Sigmoid colon (tissue), 7 donors: ENCODE results near the gene KRT73. TPM values are rescaled to one million over a fixed set of nuclear protein-coding genes. Genes with fewer than 3 reads are reported as not detected.

ENCODE experiments used
- DNase-seq: peaks from one replicate; pipeline ENCODE4 v3.0.0-alpha.2; 2019
- H3K27ac ChIP-seq, 4 donors: fragments of 200-600 bp; sonication (generic); one replicate each; pipeline ENCODE4 v1.5.1; 2016 to 2019; ENCODE audit warnings: mild to moderate bottlenecking in 1 of 4
- H3K27me3 ChIP-seq, 3 donors: fragments of 200-600 bp; sonication (generic); one replicate each; pipeline ENCODE4 v1.5.1; 2019; ENCODE audit warnings: mild to moderate bottlenecking in 1 of 3
- H3K36me3 ChIP-seq, 4 donors: fragments of 200-600 bp; sonication (generic); one replicate each; pipeline ENCODE4 v1.5.1; 2016 to 2019
- H3K4me1 ChIP-seq, 4 donors: fragments of 200-600 bp; sonication (generic); one replicate each; pipeline ENCODE4 v1.5.1; 2017 to 2019
- H3K4me3 ChIP-seq, 4 donors: fragments of 200-600 bp; sonication (generic); one replicate each; pipeline ENCODE4 v1.5.1; 2017 to 2019; ENCODE audit warnings: mild to moderate bottlenecking in 2 of 4, moderate library complexity in 1 of 4
- H3K9me3 ChIP-seq, 4 donors: fragments of 200-600 bp in 3 of 4; sonication (generic) in 3 of 4; one replicate each; pipeline versions ENCODE4 v1.5.1 to v1.6.1; 2013 to 2019
- EP300 ChIP-seq, 4 donors: sonication (generic); formaldehyde crosslinking; IDR thresholded peaks; one replicate each; pipeline ENCODE4 v1.6.1; 2017; ENCODE audit warnings: antibody characterized with exemption in 4 of 4
- POLR2A ChIP-seq, 2 donors: fragments of 450-650 bp; IDR thresholded peaks; one replicate each; pipeline ENCODE4 v1.6.1; 2016; ENCODE audit warnings: antibody characterized with exemption in 2 of 2, mild to moderate bottlenecking in 2 of 2, moderate library complexity in 2 of 2
- POLR2AphosphoS5 ChIP-seq, 4 donors: sonication (generic); formaldehyde crosslinking; IDR thresholded peaks; one replicate each; pipeline ENCODE4 v1.6.1; 2017; ENCODE audit warnings: antibody characterized with exemption in 4 of 4
- WGBS, 2 donors: extraction: QIAGEN DNeasy Blood & Tissue Kit; methylation state at CpG; one replicate each; pipeline ENCODE4 v1.1.7; 2013; 5-methylcytosine and 5-hydroxymethylcytosine counted together
- intact Hi-C: fragments of 100-400 bp; cut with DNase I; formaldehyde crosslinking; loops from one replicate; pipeline ENCODE4 v1.15.1; 2023
- polyA plus RNA-seq, 3 donors: library from polyadenylated mRNA; stranded (reverse); fragments of 200-250 nt; gene quantifications; one replicate each; pipeline ENCODE4 v1.2.3, GENCODE V29; 2013
- total RNA-seq, 4 donors: library from RNA; depleted of rRNA; stranded (reverse); fragments of >200 nt; gene quantifications; one replicate each; pipeline ENCODE4 v1.1.0, GENCODE V29; 2016
- TF ChIP-seq, protein P1 (sequence below), 4 experiments: fragments of 450-650 bp in 3 of 4; fragments of 200-600 bp in 1 of 4; IDR thresholded peaks; one replicate each; pipeline ENCODE4 v1.5.1; 2016 to 2019; ENCODE audit warnings: antibody characterized with exemption in 4 of 4, mild to moderate bottlenecking in 3 of 4, moderate library complexity in 2 of 4
- donor health status: healthy with polysubstance abuse.
- donor health status: Bipolar disorder and iron deficiency.
- donor health status: healthy.

The KRT73 gene
- total and polyA plus RNA-seq, 7 donors: 0.73 TPM; not detected in 6

GRCh38 chr12:52558781-52559445, 59.4 kb downstream of the KRT73 start:
- intact Hi-C loops: no loop called here
- whole genome bisulfite sequencing, 2 donors: 65 to 73% methylated on average over 8 of the region's 8 CpGs

More at GRCh38 chr12:52558781-52559445, 59.4 kb downstream of the KRT73 start:
- Histone ChIP-seq H3K36me3 (no peaks in the 10 kb centered on the region), H3K9me3 (no peaks in the 10 kb centered on the region), H3K27me3 (no peaks in the 10 kb centered on the region), H3K4me3 (no peak overlapping the region), H3K4me1 (no peaks in the 10 kb centered on the region), H3K27ac (no peak overlapping the region)
- TF ChIP-seq POLR2A (IDR thresholded peaks at IDR 0.05) (no peak), EP300 (IDR thresholded peaks at IDR 0.05) (no peak), POLR2AphosphoS5 (IDR thresholded peaks at IDR 0.05) (no peak)
- TF ChIP-seq, protein P1, sequence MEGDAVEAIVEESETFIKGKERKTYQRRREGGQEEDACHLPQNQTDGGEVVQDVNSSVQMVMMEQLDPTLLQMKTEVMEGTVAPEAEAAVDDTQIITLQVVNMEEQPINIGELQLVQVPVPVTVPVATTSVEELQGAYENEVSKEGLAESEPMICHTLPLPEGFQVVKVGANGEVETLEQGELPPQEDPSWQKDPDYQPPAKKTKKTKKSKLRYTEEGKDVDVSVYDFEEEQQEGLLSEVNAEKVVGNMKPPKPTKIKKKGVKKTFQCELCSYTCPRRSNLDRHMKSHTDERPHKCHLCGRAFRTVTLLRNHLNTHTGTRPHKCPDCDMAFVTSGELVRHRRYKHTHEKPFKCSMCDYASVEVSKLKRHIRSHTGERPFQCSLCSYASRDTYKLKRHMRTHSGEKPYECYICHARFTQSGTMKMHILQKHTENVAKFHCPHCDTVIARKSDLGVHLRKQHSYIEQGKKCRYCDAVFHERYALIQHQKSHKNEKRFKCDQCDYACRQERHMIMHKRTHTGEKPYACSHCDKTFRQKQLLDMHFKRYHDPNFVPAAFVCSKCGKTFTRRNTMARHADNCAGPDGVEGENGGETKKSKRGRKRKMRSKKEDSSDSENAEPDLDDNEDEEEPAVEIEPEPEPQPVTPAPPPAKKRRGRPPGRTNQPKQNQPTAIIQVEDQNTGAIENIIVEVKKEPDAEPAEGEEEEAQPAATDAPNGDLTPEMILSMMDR (IDR thresholded peaks at IDR 0.05): no peak
- DNase-seq: no peak

Other genes starting within 250 kb of the KRT73 start
- gene KRT84, start 232.9 kb downstream of the KRT73 start, total RNA-seq: not detected
- gene KRT84, start 232.9 kb downstream of the KRT73 start, polyA plus RNA-seq: not detected
- not detected for gene KRT82, start 212.2 kb downstream of the KRT73 start, total RNA-seq
- under 1 TPM in 1 of 3 donors, not detected in 2; 0.03 TPM for gene KRT82, start 212.2 kb downstream of the KRT73 start, polyA plus RNA-seq
- not detected for gene KRT75, start 184.2 kb downstream of the KRT73 start, total RNA-seq
- gene KRT75, start 184.2 kb downstream of the KRT73 start, polyA plus RNA-seq: under 1 TPM in 1 of 3 donors, not detected in 2; 0.04 TPM
- gene KRT6B, start 166.4 kb downstream of the KRT73 start, total RNA-seq: not detected
- gene KRT6B, start 166.4 kb downstream of the KRT73 start, polyA plus RNA-seq: under 1 TPM in 2 of 3 donors, not detected in 1; 0.60 to 0.61 TPM
- gene KRT6C, start 144.8 kb downstream of the KRT73 start, total RNA-seq: not detected
- under 1 TPM in 1 of 3 donors, not detected in 2; 0.60 TPM for gene KRT6C, start 144.8 kb downstream of the KRT73 start, polyA plus RNA-seq
- gene KRT6A, start 125.3 kb downstream of the KRT73 start, total RNA-seq: not detected
- 1 to 10 TPM in 1 of 3 donors, under 1 TPM in 1, not detected in 1; 0.19 to 6.0 TPM for gene KRT6A, start 125.3 kb downstream of the KRT73 start, polyA plus RNA-seq
- under 1 TPM in 1 of 4 donors, not detected in 3; 0.36 TPM for gene KRT5, start 98.2 kb downstream of the KRT73 start, total RNA-seq
- 1 to 10 TPM in 2 of 3 donors, not detected in 1; 1.1 to 7.8 TPM for gene KRT5, start 98.2 kb downstream of the KRT73 start, polyA plus RNA-seq
- not detected for gene KRT71, start 65.4 kb downstream of the KRT73 start, total RNA-seq
- not detected for gene KRT71, start 65.4 kb downstream of the KRT73 start, polyA plus RNA-seq
- not detected for gene KRT74, start 44.7 kb downstream of the KRT73 start, total RNA-seq
- gene KRT74, start 44.7 kb downstream of the KRT73 start, polyA plus RNA-seq: not detected
- not detected for gene KRT72, start 17.1 kb downstream of the KRT73 start, total RNA-seq
- under 1 TPM in 1 of 3 donors, not detected in 2; 0.79 TPM for gene KRT72, start 17.1 kb downstream of the KRT73 start, polyA plus RNA-seq
- not detected for gene KRT2, start 33.7 kb upstream of the KRT73 start, total RNA-seq
- gene KRT2, start 33.7 kb upstream of the KRT73 start, polyA plus RNA-seq: under 1 TPM in 1 of 3 donors, not detected in 2; 0.38 TPM
- not detected for gene KRT1, start 61.8 kb upstream of the KRT73 start, total RNA-seq
- not detected for gene KRT1, start 61.8 kb upstream of the KRT73 start, polyA plus RNA-seq
- not detected for gene KRT77, start 85.0 kb upstream of the KRT73 start, total RNA-seq
- under 1 TPM in 1 of 3 donors, not detected in 2; 0.01 TPM for gene KRT77, start 85.0 kb upstream of the KRT73 start, polyA plus RNA-seq
- not detected for gene KRT76, start 158.8 kb upstream of the KRT73 start, total RNA-seq
- gene KRT76, start 158.8 kb upstream of the KRT73 start, polyA plus RNA-seq: not detected
- not detected for gene KRT3, start 177.6 kb upstream of the KRT73 start, total RNA-seq
- gene KRT3, start 177.6 kb upstream of the KRT73 start, polyA plus RNA-seq: not detected
- gene KRT4, start 195.6 kb upstream of the KRT73 start, total RNA-seq: not detected
- gene KRT4, start 195.6 kb upstream of the KRT73 start, polyA plus RNA-seq: 10 to 100 TPM in 1 of 3 donors, under 1 TPM in 1, not detected in 1; 0.86 to 18.6 TPM
- not detected for gene KRT79, start 215.8 kb upstream of the KRT73 start, total RNA-seq
- under 1 TPM in 1 of 3 donors, not detected in 2; 0.16 TPM for gene KRT79, start 215.8 kb upstream of the KRT73 start, polyA plus RNA-seq
- gene KRT78, start 230.4 kb upstream of the KRT73 start, total RNA-seq: not detected
- 1 to 10 TPM in 1 of 3 donors, under 1 TPM in 1, not detected in 1; 0.20 to 5.4 TPM for gene KRT78, start 230.4 kb upstream of the KRT73 start, polyA plus RNA-seq